ENCODE data around the gene ASGR2.
"Not testable (repeated sequence)": the region's sequence is repeated elsewhere in the genome, so short reads cannot be mapped to it uniquely, and the experiment has no call there.

ASGR2 gene

GRCh38 chr17:7101531-7101930 is 13.1 kb downstream of the ASGR2 start:
- no peak for DNase-seq (ENCODE audit: extremely low read depth in 1 of 2, low read depth in 1 of 2)

- DNase-seq (ENCODE audit: extremely low read depth in 1 of 2, low read depth in 1 of 2) = not testable (repeated sequence)
Measured at GRCh38 chr17:7100641-7101379, 13.8 kb downstream of the ASGR2 start.

GRCh38 chr17:7098802-7099459 is 15.7 kb downstream of the ASGR2 start:
- no peak for DNase-seq (ENCODE audit: extremely low read depth in 1 of 2, low read depth in 1 of 2)

DNA sequence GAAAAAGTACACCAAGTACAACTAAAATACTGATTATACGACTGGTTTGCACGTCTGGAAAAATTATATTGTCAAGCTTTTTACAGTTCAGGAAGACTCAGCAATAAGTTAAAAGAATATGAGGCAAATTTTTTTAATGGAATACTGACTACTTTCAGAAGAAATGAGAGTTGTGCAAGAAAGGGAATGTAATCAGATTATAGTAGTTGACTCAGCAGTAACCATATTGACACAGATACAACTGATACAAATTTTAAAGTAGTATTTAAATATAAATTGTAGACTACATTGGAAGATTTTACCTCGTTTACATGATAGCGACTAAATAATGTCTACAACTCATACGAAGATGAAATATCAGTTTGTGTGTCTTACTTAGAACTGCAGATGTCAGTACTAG is 16.7 kb downstream of the ASGR2 start:
- DNase-seq (ENCODE audit: extremely low read depth in 1 of 2, low read depth in 1 of 2) = no peak

DNA sequence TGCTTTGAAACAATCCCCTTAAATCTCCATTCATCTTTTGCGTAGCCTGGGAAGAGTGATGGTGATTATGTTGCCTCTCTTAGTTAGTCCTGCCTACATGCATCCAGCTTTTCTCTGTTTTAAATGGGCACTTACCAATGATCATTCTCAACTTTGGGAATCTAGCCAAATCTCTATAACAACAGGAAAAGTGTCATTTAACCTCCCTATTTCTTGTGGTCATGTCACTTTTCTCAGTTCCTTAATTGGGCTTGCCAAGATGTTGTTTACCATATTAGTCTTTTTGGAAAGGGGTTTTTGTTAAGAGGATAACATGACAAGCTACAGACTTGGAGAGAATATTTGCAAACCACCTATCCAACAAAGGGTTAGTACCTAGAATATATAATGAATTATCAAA is 19.0 kb downstream of the ASGR2 start:
- no peak for DNase-seq (ENCODE audit: extremely low read depth in 1 of 2, low read depth in 1 of 2)

DNA sequence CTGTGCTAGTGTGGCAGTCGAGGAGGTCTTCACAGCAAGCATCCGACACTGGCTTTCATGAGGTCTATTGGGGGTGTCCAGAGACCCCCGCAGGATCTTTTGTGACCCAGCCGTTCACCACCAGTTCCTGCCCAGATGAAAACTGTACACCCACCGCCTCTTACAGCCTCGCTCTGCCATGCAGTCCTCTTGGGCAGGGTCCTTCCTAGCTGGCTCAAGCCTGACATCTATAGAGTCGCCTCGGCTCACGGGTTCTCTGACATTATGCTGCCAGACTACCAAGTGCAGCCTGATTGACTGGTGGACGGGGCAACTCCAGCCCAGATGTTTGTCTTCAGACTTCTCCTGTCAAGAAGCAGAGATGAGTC is 20.0 kb downstream of the ASGR2 start:
- no peak for DNase-seq (ENCODE audit: extremely low read depth in 1 of 2, low read depth in 1 of 2)

DNA sequence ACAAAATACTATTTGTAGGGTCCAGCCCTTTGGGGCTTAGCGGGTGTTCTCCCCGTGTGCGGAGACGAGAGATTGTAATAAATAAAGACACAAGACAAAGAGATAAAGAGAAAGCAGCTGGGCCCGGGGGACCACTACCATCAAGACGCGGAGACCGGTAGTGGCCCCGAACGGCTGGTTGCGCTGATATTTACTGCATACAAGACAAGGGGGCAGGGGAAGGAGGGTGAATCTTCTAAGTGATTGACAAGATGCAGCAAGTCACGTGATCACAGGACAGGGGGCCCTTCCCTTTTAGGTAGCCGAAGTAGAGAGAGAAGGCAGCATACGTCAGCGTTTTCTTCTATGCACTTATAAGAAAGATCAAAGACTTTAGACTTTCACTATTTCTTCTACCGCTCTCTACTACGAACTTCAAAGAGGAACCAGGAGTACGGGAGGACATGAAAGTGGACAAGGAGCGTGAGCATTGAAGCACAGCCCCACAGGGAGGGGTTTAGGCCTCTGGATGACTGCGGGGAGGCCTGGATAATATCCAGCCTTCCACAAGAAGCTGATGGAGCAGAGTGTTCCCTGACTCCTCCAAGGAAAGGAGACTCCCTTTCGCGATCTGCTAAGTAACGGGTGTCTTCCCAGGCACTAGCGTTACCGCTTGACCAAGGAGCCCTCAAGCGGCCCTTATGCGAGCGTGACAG is 23.2 kb downstream of the ASGR2 start:
- not testable (repeated sequence) for DNase-seq (ENCODE audit: extremely low read depth in 1 of 2, low read depth in 1 of 2)

DNA sequence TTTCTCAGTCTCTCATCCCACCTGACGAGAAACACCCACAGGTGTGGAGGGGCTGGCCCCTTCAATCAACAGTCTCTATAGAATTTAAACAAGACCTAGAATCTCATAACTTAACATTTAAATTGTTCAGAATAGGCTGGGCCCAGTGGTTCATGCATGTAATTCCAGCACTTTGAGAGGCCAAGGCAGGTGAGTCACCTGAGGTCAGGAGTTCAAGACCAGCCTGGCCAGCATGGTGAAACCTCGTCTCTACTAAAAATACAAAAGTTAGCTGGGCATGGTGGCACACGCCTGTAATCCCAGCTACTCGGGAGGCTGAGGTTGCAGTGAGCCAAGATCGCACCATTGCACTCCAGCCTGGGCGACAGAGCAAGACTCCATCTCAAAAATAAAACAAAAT is 25.1 kb downstream of the ASGR2 start:
- DNase-seq (ENCODE audit: extremely low read depth in 1 of 2, low read depth in 1 of 2) = not testable (repeated sequence)

DNA sequence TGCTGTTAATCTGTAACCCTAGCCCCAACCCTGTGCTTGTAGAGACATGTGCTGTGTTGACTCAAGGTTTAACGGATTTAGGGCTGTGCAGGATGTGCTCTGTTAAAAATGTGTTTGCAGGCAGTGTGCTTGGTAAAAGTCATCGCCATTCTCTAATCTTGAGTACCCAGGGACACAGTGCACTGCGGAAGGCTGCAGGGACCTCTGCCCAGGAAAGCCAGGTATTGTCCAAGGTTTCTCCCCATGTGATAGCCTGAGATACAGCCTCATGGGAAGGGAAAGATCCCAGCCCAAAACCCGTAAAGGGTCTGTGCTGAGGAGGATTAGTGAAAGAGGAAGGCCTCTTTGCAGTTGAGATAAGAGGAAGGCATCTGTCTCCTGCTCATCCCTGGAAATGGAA is 26.2 kb downstream of the ASGR2 start:
- DNase-seq (ENCODE audit: extremely low read depth in 1 of 2, low read depth in 1 of 2) = not testable (repeated sequence)

DNA sequence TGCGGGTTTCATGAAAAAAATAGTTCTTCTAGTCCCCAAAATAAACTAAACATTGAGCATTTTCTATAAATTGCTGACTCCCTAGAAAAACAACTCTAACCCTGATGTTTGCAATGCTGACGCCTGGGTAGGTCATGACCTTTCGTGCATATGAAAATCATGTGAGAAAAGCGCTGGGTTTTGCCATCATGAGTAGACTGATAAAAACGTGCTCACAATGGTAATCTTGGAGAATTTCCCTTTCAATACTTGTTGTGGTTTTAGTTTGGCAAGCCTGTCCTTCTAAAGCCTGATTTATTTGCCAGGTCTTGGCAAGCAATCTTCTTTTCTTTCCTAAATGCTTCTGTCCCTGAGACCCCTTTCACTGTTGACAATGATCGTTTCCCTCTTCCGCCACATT is 30.5 kb downstream of the ASGR2 start:
- no peak for DNase-seq (ENCODE audit: extremely low read depth in 1 of 2, low read depth in 1 of 2)

- no peak for DNase-seq (ENCODE audit: extremely low read depth in 1 of 2, low read depth in 1 of 2)
Measured at GRCh38 chr17:7083592-7083991, 31.0 kb downstream of the ASGR2 start.

DNA sequence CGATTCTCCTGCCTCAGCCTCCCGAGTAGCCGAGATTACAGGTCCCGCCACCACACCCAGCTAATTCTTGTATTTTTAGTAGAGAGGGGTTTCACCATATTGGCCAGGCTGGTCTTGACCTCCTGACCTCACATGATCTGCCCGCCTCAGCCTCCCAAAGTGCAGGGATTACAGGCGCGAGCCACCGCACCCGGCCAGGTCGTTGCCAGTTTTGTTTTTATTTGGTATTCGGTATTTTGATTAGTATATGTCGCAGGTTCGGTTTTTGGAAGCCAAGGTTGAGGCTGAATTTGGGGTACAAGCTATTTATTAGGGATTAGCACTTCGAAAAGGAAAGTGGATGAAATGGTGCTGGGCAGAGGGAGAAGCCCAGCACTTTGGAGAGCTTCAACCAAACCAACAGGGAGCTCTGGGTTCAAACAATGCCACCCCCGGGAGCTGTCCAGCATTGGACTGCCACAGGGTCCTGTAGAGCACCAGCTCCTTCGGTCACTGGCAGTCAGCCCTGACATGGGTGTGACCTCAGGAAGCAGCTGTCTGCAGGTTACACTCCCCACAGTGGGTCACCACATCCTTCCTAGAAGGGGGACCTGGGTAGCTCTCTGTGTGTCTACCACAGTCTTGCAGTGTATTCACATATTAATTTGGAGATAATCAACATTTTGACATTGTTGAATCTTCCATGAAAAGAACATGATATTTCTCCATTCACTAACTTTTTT is 33.1 kb downstream of the ASGR2 start:
- DNase-seq (ENCODE audit: extremely low read depth in 1 of 2, low read depth in 1 of 2) = peak in 1 of 2 donors; percentile 8

DNA sequence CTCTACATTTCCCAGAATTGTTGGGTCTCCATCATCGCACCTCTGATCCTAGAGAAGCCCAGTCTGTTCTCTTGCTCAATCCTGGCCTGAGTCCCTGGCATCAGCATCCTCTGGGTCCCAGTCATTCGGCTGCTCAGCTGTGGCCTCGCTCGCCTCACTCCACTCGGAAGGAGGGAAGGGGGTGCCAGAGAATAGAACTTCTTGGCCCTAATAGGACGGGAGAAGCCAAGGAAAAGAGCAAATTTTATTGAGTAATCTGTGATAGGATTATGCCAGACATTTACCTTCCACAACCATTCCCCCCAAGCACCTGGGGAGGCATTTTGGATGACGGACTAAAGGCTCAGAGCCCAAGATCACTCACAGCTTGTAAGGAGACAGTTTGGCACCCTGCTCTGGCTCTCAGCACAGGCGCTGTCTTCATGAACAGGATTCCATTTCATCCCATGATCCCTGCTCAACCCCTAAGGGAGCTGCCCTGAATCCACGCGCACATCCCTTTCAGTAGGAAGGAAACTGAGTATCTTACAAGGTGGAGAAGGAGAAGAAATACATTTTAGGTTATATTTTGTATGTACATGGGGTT is 34.1 kb downstream of the ASGR2 start:
- DNase-seq (ENCODE audit: extremely low read depth in 1 of 2, low read depth in 1 of 2) = no peak

DNA sequence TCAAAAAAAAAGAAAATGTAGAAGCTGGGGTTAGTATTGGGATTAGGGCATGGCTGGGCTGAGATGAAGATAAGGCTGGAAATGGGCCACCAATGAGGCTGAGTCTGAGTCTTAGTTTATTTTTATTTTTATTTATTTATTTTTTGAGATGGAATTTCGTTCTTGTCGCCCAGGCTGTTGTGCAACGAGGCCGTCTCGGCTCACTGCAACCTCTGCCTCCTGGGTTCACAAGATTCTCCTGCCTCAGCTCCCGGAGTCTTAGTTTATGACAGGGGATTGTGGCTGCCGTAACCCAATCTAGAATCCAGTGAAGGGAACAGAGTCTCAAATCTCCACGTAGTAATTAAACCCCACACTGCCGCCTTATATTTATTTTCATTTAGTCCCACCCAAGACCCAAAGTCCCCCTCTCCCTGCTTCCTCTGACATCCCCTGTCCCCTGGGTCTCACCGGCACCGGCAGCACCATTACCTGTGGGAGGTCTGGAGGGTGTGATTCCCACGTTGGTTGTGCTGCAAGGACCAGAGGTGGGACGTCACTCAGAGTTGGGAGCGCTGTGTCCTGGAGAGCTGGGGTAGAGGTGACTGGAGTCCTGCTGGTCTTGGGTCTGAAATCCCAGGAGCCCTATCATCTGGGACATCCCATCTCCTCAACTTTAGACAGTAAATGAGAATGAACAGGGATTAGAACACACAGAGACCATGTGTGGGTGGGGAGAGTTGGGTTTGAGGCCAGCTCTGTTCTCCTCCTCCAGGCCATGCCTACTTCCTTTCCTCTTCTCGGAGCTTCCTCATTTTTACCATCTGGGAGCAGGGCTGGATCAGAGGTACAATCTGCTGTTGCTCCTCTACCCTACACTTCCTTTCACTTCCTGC is 34.8 kb downstream of the ASGR2 start, which contains the start of gene CLEC10A:
CLEC10A (minus strand) TSS at position 671 of the 875 bp plus-strand sequence. CDS start 1,439 bp downstream, outside the sequence.
- no peak for DNase-seq (ENCODE audit: extremely low read depth in 1 of 2, low read depth in 1 of 2)

- DNase-seq (ENCODE audit: extremely low read depth in 1 of 2, low read depth in 1 of 2) = no peak
Measured at GRCh38 chr17:7078711-7079110, 35.9 kb downstream of the ASGR2 start.

DNA sequence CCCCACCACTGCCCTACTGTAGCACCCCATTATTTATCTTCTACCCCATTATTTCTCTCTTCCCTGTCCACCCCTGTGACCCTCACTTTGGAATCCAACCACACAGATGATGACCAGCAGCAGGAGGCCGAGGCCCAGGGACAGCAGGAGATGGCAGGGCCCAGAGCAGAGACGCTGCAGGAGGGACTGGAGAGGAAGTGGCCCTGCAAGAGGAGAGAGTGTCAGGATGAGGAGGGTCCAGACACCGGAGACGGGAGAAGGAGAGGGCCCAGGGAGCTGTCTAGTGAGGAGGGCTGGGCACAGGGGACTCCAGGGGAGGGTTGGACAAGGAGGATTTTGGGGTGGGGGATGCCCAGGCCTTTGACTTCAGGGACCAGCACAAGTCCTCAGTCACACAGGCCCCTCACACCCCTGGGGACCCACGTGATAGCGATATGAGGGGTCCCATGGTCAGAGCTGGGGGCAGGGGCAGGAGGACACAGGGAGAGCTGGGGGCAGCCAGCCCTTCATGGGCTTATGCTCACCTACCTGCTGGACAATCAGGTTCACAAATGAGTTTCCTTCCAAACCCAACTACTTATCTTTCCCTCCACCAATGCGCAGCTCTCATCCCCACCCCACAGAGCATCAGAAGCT is 36.6 kb downstream of the ASGR2 start:
- no peak for DNase-seq (ENCODE audit: extremely low read depth in 1 of 2, low read depth in 1 of 2)

DNA sequence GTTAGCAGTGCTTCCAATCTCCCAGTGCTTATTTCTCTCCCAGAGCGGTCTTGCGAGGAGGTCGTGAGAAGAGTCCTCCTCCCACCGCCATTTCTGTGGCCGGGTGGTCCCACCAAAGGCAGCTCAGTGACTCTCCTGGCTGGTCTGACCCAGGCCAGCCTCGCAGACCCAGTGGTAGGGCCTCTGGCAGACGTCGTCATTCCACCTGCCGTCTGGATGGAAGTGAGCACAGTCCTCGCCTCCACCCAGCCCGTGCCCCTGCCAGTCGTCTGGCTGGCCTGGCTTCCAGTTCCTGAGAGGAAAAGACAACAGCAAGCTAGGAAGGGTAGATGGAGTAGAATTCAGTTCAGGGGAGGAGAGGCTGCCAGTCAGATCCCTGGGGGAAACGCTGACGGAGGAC is 39.7 kb downstream of the ASGR2 start:
- no peak for DNase-seq (ENCODE audit: extremely low read depth in 1 of 2, low read depth in 1 of 2)

GRCh38 chr17:7072406-7072805 is 42.2 kb downstream of the ASGR2 start:
- no peak for DNase-seq (ENCODE audit: extremely low read depth in 1 of 2, low read depth in 1 of 2)

GRCh38 chr17:7070712-7071111 is 43.9 kb downstream of the ASGR2 start:
- no peak for DNase-seq (ENCODE audit: extremely low read depth in 1 of 2, low read depth in 1 of 2)

All from activated CD8-positive, alpha-beta memory T cell treated with anti-CD3 and anti-CD28 coated beads for 1 hour (primary cell).